GM23338 (cell line): ENCODE measurements around the gene KRT15. TPM values are rescaled to one million over a fixed set of nuclear protein-coding genes. Genes with fewer than 3 reads are reported as not detected.

Experiments used
- ATAC-seq: fragments of 200-7000 bp; cut with Tn5 transposase; 3 replicates; pipeline ENCODE4 v1.9.1; 2020
- DNase-seq: peaks from one replicate; pipeline ENCODE4 v3.0.0-alpha.2; 2015; ENCODE audit warnings: low spot score
- H2AFZ ChIP-seq: fragments of 200-600 bp; sonication (generic); 2 replicates; pipeline ENCODE4 v1.8.0; 2016; ENCODE audit warnings: antibody characterized with exemption, mild to moderate bottlenecking, moderate library complexity
- H3F3A ChIP-seq: fragments of 200-600 bp; sonication (generic); replicated peaks from 2 replicates; pipeline ENCODE4 v1.8.0; 2017; ENCODE audit warnings: antibody characterized with exemption, mixed run types, low read depth
- H3K27ac ChIP-seq: fragments of 200-600 bp; sonication (generic); 2 replicates; pipeline ENCODE4 v1.6.1; 2016; ENCODE audit warnings: low read depth
- H3K27me3 ChIP-seq: fragments of 200-600 bp; sonication (generic); 2 replicates; pipeline ENCODE4 v1.8.0; 2016; ENCODE audit warnings: mild to moderate bottlenecking, mixed run types, moderate library complexity; ENCODE audit not compliant: insufficient read depth
- H3K36me3 ChIP-seq: fragments of 200-600 bp; sonication (generic); 2 replicates; pipeline ENCODE4 v1.8.0; 2016; ENCODE audit warnings: mild to moderate bottlenecking; ENCODE audit not compliant: insufficient read depth
- H3K4me1 ChIP-seq: fragments of 200-600 bp; sonication (generic); 2 replicates; pipeline ENCODE4 v1.8.0; 2016; ENCODE audit warnings: mild to moderate bottlenecking, moderate library complexity; ENCODE audit not compliant: insufficient read depth
- H3K4me2 ChIP-seq: fragments of 200-600 bp; sonication (generic); 2 replicates; pipeline ENCODE4 v1.7.1; 2017; ENCODE audit warnings: mixed run types
- H3K4me3 ChIP-seq: fragments of 200-600 bp; sonication (generic); 2 replicates; pipeline ENCODE4 v1.6.1; 2016; ENCODE audit warnings: mixed run types
- H3K79me2 ChIP-seq: fragments of 200-600 bp; sonication (generic); replicated peaks from 2 replicates; pipeline ENCODE4 v1.8.0; 2017; ENCODE audit warnings: mild to moderate bottlenecking; ENCODE audit not compliant: insufficient read depth
- H3K9me2 ChIP-seq: fragments of 200-600 bp; sonication (generic); 2 replicates; pipeline ENCODE4 v1.8.0; 2017; ENCODE audit not compliant: insufficient read depth
- H4K20me1 ChIP-seq: fragments of 200-600 bp; sonication (generic); replicated peaks from 2 replicates; pipeline ENCODE4 v1.8.0; 2017; ENCODE audit warnings: mild to moderate bottlenecking; ENCODE audit not compliant: insufficient read depth
- H3K27ac Mint-ChIP-seq: 2 replicates; pipeline ENCODE4 v1.8.0; 2020; ENCODE audit warnings: inconsistent platforms, mild to moderate bottlenecking, moderate library complexity, mixed read lengths
- H3K27me3 Mint-ChIP-seq: 3 replicates; pipeline ENCODE4 v1.8.0; 2022; ENCODE audit warnings: low read depth, mild to moderate bottlenecking, moderate library complexity, mixed read lengths, inconsistent platforms; ENCODE audit not compliant: insufficient read depth, poor library complexity
- H3K36me3 Mint-ChIP-seq: 3 replicates; pipeline ENCODE4 v1.8.0; 2021; ENCODE audit warnings: low read depth, mild to moderate bottlenecking, inconsistent platforms, moderate library complexity, mixed read lengths
- H3K4me1 Mint-ChIP-seq: 3 replicates; pipeline ENCODE4 v1.8.0; 2020; ENCODE audit warnings: mild to moderate bottlenecking, inconsistent platforms, mixed read lengths
- H3K4me3 Mint-ChIP-seq: 3 replicates; pipeline ENCODE4 v1.8.0; 2021; ENCODE audit warnings: moderate library complexity, mild to moderate bottlenecking, inconsistent platforms, mixed read lengths
- H3K9me3 Mint-ChIP-seq: 3 replicates; pipeline ENCODE4 v1.8.0; 2020; ENCODE audit warnings: moderate library complexity, mild to moderate bottlenecking, inconsistent platforms, mixed read lengths
- EZH2 ChIP-seq: fragments of 200-600 bp; sonication (generic); IDR thresholded peaks from one replicate; pipeline ENCODE4 v1.8.0; 2017; ENCODE audit warnings: antibody characterized with exemption, mild to moderate bottlenecking, low read depth; ENCODE audit not compliant: unreplicated experiment
- EZH2phosphoT487 ChIP-seq: fragments of 200-600 bp; sonication (generic); IDR thresholded peaks from one replicate; pipeline ENCODE4 v1.8.1; 2018; ENCODE audit warnings: antibody characterized with exemption; ENCODE audit not compliant: unreplicated experiment
- JUNB ChIP-seq: IDR thresholded peaks from one replicate; pipeline ENCODE4 v1.6.1; 2016; ENCODE audit warnings: antibody characterized with exemption; ENCODE audit not compliant: unreplicated experiment
- NANOG ChIP-seq: IDR thresholded peaks from 2 replicates; pipeline ENCODE4 v1.6.1; 2016; ENCODE audit warnings: antibody characterized with exemption, borderline replicate concordance
- POLR2AphosphoS5 ChIP-seq: IDR thresholded peaks from 2 replicates; pipeline ENCODE4 v1.6.1; 2016; ENCODE audit warnings: antibody characterized with exemption, low read depth
- REST ChIP-seq: IDR thresholded peaks from one replicate; pipeline ENCODE4 v1.6.1; 2018; ENCODE audit warnings: antibody characterized with exemption; ENCODE audit not compliant: unreplicated experiment
- STAT1 ChIP-seq: IDR thresholded peaks from one replicate; pipeline ENCODE4 v1.6.1; 2016; ENCODE audit warnings: antibody characterized with exemption; ENCODE audit not compliant: unreplicated experiment
- ZNF114 ChIP-seq: fragments of 250-450 bp; sonication (Bioruptor Pico); IDR thresholded peaks from 2 replicates; pipeline ENCODE4 v1.5.0; 2020; ENCODE audit warnings: mild to moderate bottlenecking, moderate library complexity
- microRNA-seq: library from miRNA; unstranded; fragments of <30 nt; microRNA quantifications from one replicate; pipeline ENCODE4, GENCODE V29; 2017
- polyA plus RNA-seq: library from polyadenylated mRNA; unstranded; fragments of >200 nt; fragmentation: Nextera tagmentation; extraction: Ambion mirVana; gene quantifications from 2 replicates; pipeline ENCODE4 v1.2.1, GENCODE V29; 2016
- small RNA-seq: library from RNA; depleted of rRNA; stranded (forward); fragments of <200 nt; gene quantifications from one replicate; pipeline ENCODE3, GENCODE V24; 2014; ENCODE audit warnings: low replicate concordance
- total RNA-seq: library from RNA; depleted of rRNA; stranded (reverse); fragments of >200 nt; shearing (Covaris generic); gene quantifications from 2 replicates; pipeline ENCODE4 v1.2.3, GENCODE V29; 2014; rRNA removed
- TF ChIP-seq, protein P1 (sequence below), 2 experiments: fragments of 200-600 bp in 1 of 2; sonication (generic) in 1 of 2; conservative IDR thresholded peaks; 2 replicates each; pipeline versions ENCODE4 v1.5.1 to v1.6.1; 2016 to 2017; ENCODE audit warnings: antibody characterized with exemption in 2 of 2, low read depth in 2 of 2, mild to moderate bottlenecking in 2 of 2, moderate library complexity in 1 of 2

KRT15 gene
- total and polyA plus RNA-seq, 2 experiments from 2014 or later: 0.03 TPM; not detected in 1

DNA sequence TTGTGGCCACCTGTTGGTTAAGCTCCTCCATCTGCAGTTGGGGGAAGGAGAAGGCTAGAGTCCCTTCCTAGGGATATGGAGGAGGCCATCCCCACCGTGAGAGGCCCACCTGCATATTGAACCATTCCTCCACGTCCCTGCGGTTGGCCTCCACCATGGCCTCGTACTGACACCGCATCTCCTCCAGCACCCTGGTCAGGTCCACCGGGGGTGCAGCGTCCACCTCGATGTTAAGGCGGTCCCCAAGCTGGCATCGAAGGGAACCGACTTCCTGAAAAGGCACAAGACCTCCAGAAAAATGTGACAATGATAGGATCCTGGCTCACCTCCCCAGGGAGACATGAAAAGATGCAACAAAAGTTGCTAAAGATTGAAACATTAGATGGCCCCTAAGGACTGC lies 54.5 kb downstream of the KRT15 start (continued):
- no peak for TF ChIP-seq JUNB
- no peak for TF ChIP-seq REST

DNA sequence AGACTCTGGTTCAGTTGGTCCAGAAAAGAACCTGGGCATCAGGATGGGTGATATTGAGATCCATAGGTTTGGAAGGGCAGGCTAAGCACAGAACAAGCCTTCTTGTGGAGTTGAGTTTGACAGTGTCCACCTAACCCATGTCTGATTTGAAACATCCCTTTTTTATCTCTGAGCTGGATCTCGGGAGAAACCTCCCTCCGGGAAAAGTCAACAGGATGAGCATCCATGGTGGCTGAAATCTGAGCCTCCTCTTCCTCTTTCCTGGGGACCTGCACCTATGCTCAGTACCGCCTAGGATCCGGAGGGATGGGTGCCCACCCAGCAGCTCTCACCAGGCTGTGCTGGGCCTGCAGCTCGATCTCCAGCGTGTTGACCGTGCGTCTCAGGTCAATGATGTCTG lies 54.9 kb downstream of the KRT15 start:
- H3K36me3 ChIP-seq: no peaks in the 10 kb centered on the region
- ATAC-seq: no peak

More for the DNA sequence above, 54.9 kb downstream of the KRT15 start:
- TF ChIP-seq NANOG (no peak), EZH2phosphoT487 (no peak), POLR2AphosphoS5 (no peak), EZH2 (no peak), ZNF114 (CRISPR knock-in tag) (no peak), STAT1 (no peak), REST (no peak)
- TF ChIP-seq, protein P1, sequence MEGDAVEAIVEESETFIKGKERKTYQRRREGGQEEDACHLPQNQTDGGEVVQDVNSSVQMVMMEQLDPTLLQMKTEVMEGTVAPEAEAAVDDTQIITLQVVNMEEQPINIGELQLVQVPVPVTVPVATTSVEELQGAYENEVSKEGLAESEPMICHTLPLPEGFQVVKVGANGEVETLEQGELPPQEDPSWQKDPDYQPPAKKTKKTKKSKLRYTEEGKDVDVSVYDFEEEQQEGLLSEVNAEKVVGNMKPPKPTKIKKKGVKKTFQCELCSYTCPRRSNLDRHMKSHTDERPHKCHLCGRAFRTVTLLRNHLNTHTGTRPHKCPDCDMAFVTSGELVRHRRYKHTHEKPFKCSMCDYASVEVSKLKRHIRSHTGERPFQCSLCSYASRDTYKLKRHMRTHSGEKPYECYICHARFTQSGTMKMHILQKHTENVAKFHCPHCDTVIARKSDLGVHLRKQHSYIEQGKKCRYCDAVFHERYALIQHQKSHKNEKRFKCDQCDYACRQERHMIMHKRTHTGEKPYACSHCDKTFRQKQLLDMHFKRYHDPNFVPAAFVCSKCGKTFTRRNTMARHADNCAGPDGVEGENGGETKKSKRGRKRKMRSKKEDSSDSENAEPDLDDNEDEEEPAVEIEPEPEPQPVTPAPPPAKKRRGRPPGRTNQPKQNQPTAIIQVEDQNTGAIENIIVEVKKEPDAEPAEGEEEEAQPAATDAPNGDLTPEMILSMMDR (conservative IDR thresholded peaks at IDR 0.05; ENCODE audit: low read depth in 2 of 2): no peak
- H3K79me2 ChIP-seq: no peaks in the 10 kb centered on the region
- no peak overlapping the region for H3K4me2 ChIP-seq
- no peak for DNase-seq
- peaks cover 6% of the 10 kb centered on the region; the same call in 2 of the 3 replicates for H3K9me3 Mint-ChIP-seq
- no peak overlapping the region for H3K27ac Mint-ChIP-seq
- no peak overlapping the region for H3K4me3 ChIP-seq
- H4K20me1 ChIP-seq: no peaks in the 10 kb centered on the region
- no peaks in the 10 kb centered on the region for H3K36me3 Mint-ChIP-seq
- no peaks in the 10 kb centered on the region for H3K4me1 ChIP-seq
- 0 out of 2 replicates have a peak, but pooled peaks cover 7% of the 10 kb centered on the region for H3K9me2 ChIP-seq
- no peak overlapping the region for H3K4me3 Mint-ChIP-seq
- no peak overlapping the region for H2AFZ ChIP-seq
- no peaks in the 10 kb centered on the region for H3K4me1 Mint-ChIP-seq
- no peaks in the 10 kb centered on the region for H3F3A ChIP-seq
- H3K27me3 ChIP-seq: no peaks in the 10 kb centered on the region
- peaks cover 5% of the 10 kb centered on the region for H3K27me3 Mint-ChIP-seq
- no peak overlapping the region for H3K27ac ChIP-seq

Small RNA genes lying within 50 kb of the gene (microRNA-seq; reads per million reads assigned to microRNA genes)
- gene MIR6510: not detected

Small RNA genes lying within 50 kb of the gene (small RNA-seq; reads per million reads assigned to genes)
- 5.9 reads per million, percentile 94 among the genes with 10 or more reads in this experiment for gene RNU2-32P

Other genes starting within 250 kb of the KRT15 start
- gene KRTAP9-7, start 243.2 kb downstream of the KRT15 start, total RNA-seq: not detected in 2 replicates
- gene KRTAP9-7, start 243.2 kb downstream of the KRT15 start, polyA plus RNA-seq: not detected in 2 replicates
- gene KRTAP29-1, start 216.0 kb downstream of the KRT15 start, total RNA-seq: not detected in 2 replicates
- not detected in 2 replicates for gene KRTAP29-1, start 216.0 kb downstream of the KRT15 start, polyA plus RNA-seq
- gene KRTAP16-1, start 209.6 kb downstream of the KRT15 start, total RNA-seq: not detected in 2 replicates
- not detected in 2 replicates for gene KRTAP16-1, start 209.6 kb downstream of the KRT15 start, polyA plus RNA-seq
- gene KRTAP17-1, start 203.2 kb downstream of the KRT15 start, total RNA-seq: not detected in 2 replicates
- gene KRTAP17-1, start 203.2 kb downstream of the KRT15 start, polyA plus RNA-seq: not detected in 2 replicates
- not detected in 2 replicates for gene KRT33A, start 168.1 kb downstream of the KRT15 start, total RNA-seq
- not detected in 2 replicates for gene KRT33A, start 168.1 kb downstream of the KRT15 start, polyA plus RNA-seq
- not detected in 2 replicates for gene KRT33B, start 149.1 kb downstream of the KRT15 start, total RNA-seq
- not detected in 2 replicates for gene KRT33B, start 149.1 kb downstream of the KRT15 start, polyA plus RNA-seq
- not detected in 2 replicates for gene KRT34, start 136.6 kb downstream of the KRT15 start, total RNA-seq
- not detected in 2 replicates for gene KRT34, start 136.6 kb downstream of the KRT15 start, polyA plus RNA-seq
- not detected in 2 replicates for gene KRT31, start 121.3 kb downstream of the KRT15 start, total RNA-seq
- not detected in 2 replicates for gene KRT31, start 121.3 kb downstream of the KRT15 start, polyA plus RNA-seq
- not detected in 2 replicates for gene KRT37, start 94.3 kb downstream of the KRT15 start, total RNA-seq
- not detected in 2 replicates for gene KRT37, start 94.3 kb downstream of the KRT15 start, polyA plus RNA-seq
- gene KRT38, start 77.9 kb downstream of the KRT15 start, total RNA-seq: not detected in 2 replicates
- not detected in 2 replicates for gene KRT38, start 77.9 kb downstream of the KRT15 start, polyA plus RNA-seq
- gene KRT32, start 51.5 kb downstream of the KRT15 start, total RNA-seq: not detected in 2 replicates
- not detected in 2 replicates for gene KRT32, start 51.5 kb downstream of the KRT15 start, polyA plus RNA-seq
- gene KRT35, start 37.7 kb downstream of the KRT15 start, total RNA-seq: not detected in 2 replicates
- gene KRT35, start 37.7 kb downstream of the KRT15 start, polyA plus RNA-seq: not detected in 2 replicates
- gene KRT36, start 29.0 kb downstream of the KRT15 start, total RNA-seq: not detected in 2 replicates
- not detected in 2 replicates for gene KRT36, start 29.0 kb downstream of the KRT15 start, polyA plus RNA-seq
- gene KRT13, start 13.3 kb downstream of the KRT15 start, total RNA-seq: not detected in 2 replicates
- gene KRT13, start 13.3 kb downstream of the KRT15 start, polyA plus RNA-seq: not detected in 2 replicates
- gene KRT19, start 9.4 kb upstream of the KRT15 start, total RNA-seq: 109 and 134 TPM in 2 replicates
- 105 and 112 TPM in 2 replicates for gene KRT19, start 9.4 kb upstream of the KRT15 start, polyA plus RNA-seq
- gene KRT9, start 53.2 kb upstream of the KRT15 start, total RNA-seq: not detected in 2 replicates
- not detected in 2 replicates for gene KRT9, start 53.2 kb upstream of the KRT15 start, polyA plus RNA-seq
- not detected in 2 replicates for gene KRT14, start 68.0 kb upstream of the KRT15 start, total RNA-seq
- not detected in 2 replicates for gene KRT14, start 68.0 kb upstream of the KRT15 start, polyA plus RNA-seq
- not detected in 2 replicates for gene KRT16, start 93.9 kb upstream of the KRT15 start, total RNA-seq
- gene KRT16, start 93.9 kb upstream of the KRT15 start, polyA plus RNA-seq: not detected in 2 replicates
- gene KRT17, start 105.7 kb upstream of the KRT15 start, total RNA-seq: 0.63 TPM in 1 of 2 replicates, not detected in the other
- 1.8 TPM in 2 replicates for gene KRT17, start 105.7 kb upstream of the KRT15 start, polyA plus RNA-seq
- 270 and 272 TPM in 2 replicates for gene EIF1, start 170.0 kb upstream of the KRT15 start, total RNA-seq
- 525 and 603 TPM in 2 replicates for gene EIF1, start 170.0 kb upstream of the KRT15 start, polyA plus RNA-seq
- gene GAST, start 193.4 kb upstream of the KRT15 start, total RNA-seq: not detected in 2 replicates
- gene GAST, start 193.4 kb upstream of the KRT15 start, polyA plus RNA-seq: not detected in 2 replicates
- 2.2 and 3.5 TPM in 2 replicates for gene HAP1, start 215.8 kb upstream of the KRT15 start, total RNA-seq
- gene HAP1, start 215.8 kb upstream of the KRT15 start, polyA plus RNA-seq: 1.4 and 1.6 TPM in 2 replicates